GM12801 (cell line): ENCODE results near the gene HECTD1.

Experiments used
- TF ChIP-seq, protein P1 (sequence below): IDR thresholded peaks from one replicate; pipeline ENCODE4 v1.5.1; 2011; ENCODE audit warnings: control low read depth; ENCODE audit not compliant: insufficient read length; ENCODE audit errors: extremely low read depth

HECTD1 gene

DNA sequence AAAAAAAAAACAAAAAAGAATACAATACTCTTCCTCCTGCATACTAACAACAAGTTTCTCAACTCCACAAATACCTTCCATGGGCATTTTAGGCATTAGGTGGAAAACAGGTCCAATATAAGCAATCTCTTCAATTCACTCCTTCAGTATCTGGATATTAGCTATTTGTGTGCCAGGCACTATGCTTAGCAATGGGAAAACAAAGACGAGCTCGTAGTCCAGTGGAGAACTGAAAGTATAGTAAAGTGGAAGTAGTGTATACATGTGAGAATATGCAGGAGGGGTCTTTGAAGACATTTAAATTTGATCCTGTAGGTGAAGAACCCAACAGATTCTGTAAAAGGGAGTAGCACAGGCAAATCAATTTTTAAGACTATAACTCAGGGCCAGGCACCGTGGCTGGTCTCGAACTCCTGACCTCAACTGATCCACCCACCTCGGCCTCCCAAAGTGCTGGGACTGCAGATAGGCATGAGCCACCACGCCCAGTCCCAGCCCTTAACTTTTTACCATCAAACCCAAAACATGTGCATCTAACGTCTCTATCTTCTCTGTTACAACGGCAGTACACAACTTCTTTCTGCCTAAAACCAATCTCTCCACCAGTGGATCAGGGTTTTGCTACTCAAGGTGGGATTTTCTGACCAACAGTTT is 10.6 kb downstream of the HECTD1 start:
- TF ChIP-seq, protein P1, sequence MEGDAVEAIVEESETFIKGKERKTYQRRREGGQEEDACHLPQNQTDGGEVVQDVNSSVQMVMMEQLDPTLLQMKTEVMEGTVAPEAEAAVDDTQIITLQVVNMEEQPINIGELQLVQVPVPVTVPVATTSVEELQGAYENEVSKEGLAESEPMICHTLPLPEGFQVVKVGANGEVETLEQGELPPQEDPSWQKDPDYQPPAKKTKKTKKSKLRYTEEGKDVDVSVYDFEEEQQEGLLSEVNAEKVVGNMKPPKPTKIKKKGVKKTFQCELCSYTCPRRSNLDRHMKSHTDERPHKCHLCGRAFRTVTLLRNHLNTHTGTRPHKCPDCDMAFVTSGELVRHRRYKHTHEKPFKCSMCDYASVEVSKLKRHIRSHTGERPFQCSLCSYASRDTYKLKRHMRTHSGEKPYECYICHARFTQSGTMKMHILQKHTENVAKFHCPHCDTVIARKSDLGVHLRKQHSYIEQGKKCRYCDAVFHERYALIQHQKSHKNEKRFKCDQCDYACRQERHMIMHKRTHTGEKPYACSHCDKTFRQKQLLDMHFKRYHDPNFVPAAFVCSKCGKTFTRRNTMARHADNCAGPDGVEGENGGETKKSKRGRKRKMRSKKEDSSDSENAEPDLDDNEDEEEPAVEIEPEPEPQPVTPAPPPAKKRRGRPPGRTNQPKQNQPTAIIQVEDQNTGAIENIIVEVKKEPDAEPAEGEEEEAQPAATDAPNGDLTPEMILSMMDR, result no peak

DNA sequence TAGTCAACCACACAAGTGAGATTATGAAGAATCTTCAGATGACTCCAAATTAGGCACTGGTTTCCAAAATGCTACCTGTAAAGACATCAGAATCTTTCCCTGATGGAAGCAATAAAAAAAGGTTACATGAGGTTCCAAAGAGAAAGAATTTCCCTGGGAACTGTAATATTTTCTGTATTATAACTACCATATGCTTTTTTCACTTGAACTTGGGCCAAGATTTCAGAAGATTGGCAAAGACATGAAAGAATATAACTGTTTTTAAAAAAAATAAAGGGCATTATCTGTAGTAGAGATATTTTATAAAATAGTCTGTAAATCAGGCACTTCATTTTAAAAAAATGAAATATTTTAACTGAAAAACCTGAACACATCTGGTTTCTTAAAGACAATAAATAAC is 12.9 kb downstream of the HECTD1 start:
- TF ChIP-seq, protein P1, result no peak

DNA sequence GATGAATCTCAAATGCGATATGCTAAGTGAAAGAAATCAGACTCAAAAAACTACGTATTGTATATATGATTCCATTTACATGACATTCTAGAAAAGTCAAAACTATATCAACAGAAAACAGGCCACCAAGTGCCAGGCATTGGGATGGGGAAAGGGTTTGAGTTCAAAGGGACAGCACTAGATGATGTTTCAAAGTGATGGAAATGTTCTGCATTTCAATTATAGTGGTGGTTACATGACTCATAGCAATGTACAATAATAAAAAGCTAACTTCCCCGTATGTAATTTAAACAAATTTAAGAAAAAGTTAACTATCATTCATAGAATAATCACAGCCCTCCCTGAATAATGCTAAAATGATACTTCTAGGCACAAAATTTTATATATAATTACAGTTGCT is 13.5 kb downstream of the HECTD1 start:
- TF ChIP-seq, protein P1, result no peak

DNA sequence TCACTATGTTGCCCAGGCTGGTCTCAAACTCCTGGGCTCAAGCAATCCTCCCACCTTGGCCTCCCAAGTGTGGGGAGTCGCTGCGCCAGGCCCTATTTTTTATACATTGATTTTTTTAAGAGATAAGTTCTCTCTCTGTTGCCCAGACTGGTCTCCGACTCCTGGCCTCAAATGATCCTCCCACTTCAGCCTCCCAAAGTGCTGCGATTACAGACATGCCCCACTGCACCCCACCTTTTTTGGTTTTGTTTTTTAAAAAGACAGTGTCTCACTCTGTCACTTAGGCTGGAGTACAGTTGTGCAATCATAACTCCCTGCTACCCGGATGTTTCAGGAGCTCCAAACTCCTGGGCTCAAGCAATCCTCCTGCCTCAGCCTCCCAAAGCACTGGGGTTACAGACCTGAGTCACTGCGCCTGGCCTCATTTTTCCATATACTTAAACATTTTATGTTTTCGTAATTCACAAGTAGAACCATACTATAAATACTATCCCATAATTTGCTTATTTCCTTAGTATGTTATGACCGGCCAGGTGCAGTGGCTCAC is 16.8 kb downstream of the HECTD1 start:
- TF ChIP-seq, protein P1, result no peak

DNA sequence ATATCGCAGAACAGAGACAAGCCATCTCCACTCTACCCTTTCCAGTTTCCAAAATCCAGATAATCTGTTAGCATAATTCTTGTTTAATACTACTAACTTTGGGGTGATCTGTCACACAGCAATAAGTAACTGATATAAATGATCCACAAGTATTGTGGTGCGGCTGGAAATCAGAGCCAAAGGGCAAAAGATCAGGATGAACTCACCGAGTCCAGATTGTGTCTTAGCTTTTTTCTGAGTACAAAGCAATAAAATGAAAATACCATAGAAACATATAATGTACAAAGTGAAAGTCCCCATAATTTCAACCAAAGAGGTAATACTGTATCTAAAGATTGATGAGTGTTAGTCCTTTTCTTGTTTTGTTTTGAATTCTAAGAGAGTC is 17.4 kb downstream of the HECTD1 start:
- TF ChIP-seq, protein P1, result no peak

DNA sequence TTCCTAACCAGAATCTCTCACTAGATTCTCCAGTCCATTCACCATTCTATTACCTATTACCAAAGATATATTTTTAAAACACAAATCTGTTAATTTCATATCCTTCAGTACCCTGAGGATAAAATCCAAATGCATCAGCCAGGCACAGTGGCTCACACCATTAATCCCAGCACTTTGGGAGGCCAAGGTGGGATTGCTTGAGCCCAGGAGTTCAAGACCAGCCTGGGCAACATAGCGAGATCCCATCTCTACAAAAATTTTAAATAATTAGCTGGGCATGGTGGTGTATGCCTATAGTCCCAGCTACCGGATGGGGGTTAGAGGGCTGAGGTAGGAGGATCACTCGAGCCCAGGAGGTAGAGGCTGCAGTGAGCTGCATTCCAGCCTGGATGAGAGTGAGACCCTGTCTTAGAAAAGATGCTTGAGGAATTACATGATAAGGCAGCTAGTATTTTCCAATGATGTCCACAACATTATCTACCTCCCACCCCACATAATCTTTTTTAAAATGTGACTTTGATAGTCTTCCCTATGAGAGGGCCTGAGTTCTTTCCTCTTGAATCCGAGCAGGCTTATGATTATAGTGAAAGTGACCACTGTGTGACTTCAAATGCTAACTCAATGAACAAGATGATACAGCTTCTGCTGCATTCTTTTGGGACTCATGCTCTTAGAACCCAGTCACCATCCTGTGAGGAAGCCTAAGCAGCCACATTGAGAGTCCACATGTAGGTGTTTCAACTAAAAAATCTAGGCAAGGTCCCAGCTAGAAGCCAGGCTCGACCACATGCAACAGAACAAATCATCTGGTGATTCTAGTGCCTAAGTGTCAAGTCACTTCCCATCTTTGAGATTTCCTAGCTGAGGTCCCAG is 18.0 kb downstream of the HECTD1 start:
- TF ChIP-seq, protein P1, result no peak

DNA sequence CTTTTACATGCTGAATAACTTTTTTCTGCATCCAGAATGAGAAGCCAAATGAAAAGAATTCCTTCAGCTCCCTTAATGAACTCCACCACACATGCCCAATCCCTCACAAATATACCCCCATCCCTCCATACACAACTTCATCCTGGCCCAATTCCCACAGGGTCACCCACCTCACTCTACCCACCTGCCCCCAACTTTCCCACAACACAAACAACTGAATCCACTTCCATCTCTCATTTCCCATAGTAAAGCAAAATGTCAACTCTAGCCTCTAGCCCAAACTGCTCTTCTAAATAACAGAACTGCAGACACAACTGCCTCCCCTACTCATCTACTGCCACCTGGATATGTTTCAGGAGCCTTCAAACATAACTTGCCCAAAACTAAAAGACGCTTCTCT is 18.8 kb downstream of the HECTD1 start:
- TF ChIP-seq, protein P1, result no peak
